Ramos (cell line): ENCODE data around the gene CLIC1.

Source experiments
- in situ Hi-C: fragments of 300-500 bp; cut with MboI; formaldehyde crosslinking; loops from one replicate; pipeline ENCODE4 v1.14.3; 2022; ENCODE audit warnings: low sequenced_read_pairs; ENCODE audit not compliant: unreplicated experiment

CLIC1 gene

GRCh38 chr6:31769684-31770371 lies 33.5 kb upstream of the CLIC1 start:
- in situ Hi-C loops = no loop called here

- in situ Hi-C loops = no loop called here
Observed at GRCh38 chr6:31768363-31769257, 32.3 kb upstream of the CLIC1 start.

- in situ Hi-C loops = no loop called here
Observed at GRCh38 chr6:31767096-31767645, 30.8 kb upstream of the CLIC1 start.

- in situ Hi-C loops = no loop called here
Observed at GRCh38 chr6:31765910-31766794, 29.8 kb upstream of the CLIC1 start.

- in situ Hi-C loops = no loop called here
Observed at GRCh38 chr6:31765559-31765909, 29.2 kb upstream of the CLIC1 start.

GRCh38 chr6:31764198-31764597 lies 27.9 kb upstream of the CLIC1 start:
- in situ Hi-C loops = no loop called here

- in situ Hi-C loops = no loop called here
Observed at GRCh38 chr6:31763619-31763940, 27.2 kb upstream of the CLIC1 start.

- in situ Hi-C loops = no loop called here
Observed at GRCh38 chr6:31762878-31763618, 26.7 kb upstream of the CLIC1 start.

- in situ Hi-C loops = no loop called here
Observed at GRCh38 chr6:31762356-31762755, 26.0 kb upstream of the CLIC1 start, which contains the start of gene SAPCD1. TSS of gene SAPCD1 (plus strand) at chr6:31762656. CDS start at chr6:31763055, 399 bp downstream.

- in situ Hi-C loops = no loop called here
Observed at GRCh38 chr6:31761343-31761742, 25.0 kb upstream of the CLIC1 start.

- in situ Hi-C loops = no loop called here
Observed at GRCh38 chr6:31760790-31761189, 24.5 kb upstream of the CLIC1 start.

- in situ Hi-C loops = no loop called here
Observed at GRCh38 chr6:31758281-31758680, 22.0 kb upstream of the CLIC1 start.

GRCh38 chr6:31752739-31753319 lies 16.5 kb upstream of the CLIC1 start:
- in situ Hi-C loops = no loop called here

- in situ Hi-C loops = no loop called here
Observed at GRCh38 chr6:31750411-31751022, 14.2 kb upstream of the CLIC1 start.

GRCh38 chr6:31749301-31750036 lies 13.1 kb upstream of the CLIC1 start:
- in situ Hi-C loops = no loop called here

GRCh38 chr6:31744422-31744821 lies 8.1 kb upstream of the CLIC1 start:
- in situ Hi-C loops = no loop called here

GRCh38 chr6:31742894-31743293 lies 6.6 kb upstream of the CLIC1 start:
- in situ Hi-C loops = no loop called here

GRCh38 chr6:31741815-31742214 lies 5.5 kb upstream of the CLIC1 start:
- in situ Hi-C loops = no loop called here
